K562 (cell line): ENCODE results near the gene DNASE2. TPM values are rescaled to one million over a fixed set of nuclear protein-coding genes. Genes with fewer than 3 reads are reported as not detected.

Source experiments
- ARHGAP35 ChIP-seq: fragments of 450-650 bp; IDR thresholded peaks from 2 replicates; pipeline ENCODE4 v1.6.1; 2018; ENCODE audit not compliant: partially characterized antibody
- ATF7 ChIP-seq: fragments of 450-650 bp; IDR thresholded peaks from 2 replicates; pipeline ENCODE4 v1.7.1; 2014; ENCODE audit warnings: mild to moderate bottlenecking, moderate library complexity
- CAMTA2 ChIP-seq: fragments of 250-450 bp; sonication (Bioruptor Pico); conservative IDR thresholded peaks from 2 replicates; pipeline ENCODE4 v1.5.1; 2022
- E2F5 ChIP-seq: sonication (generic); formaldehyde crosslinking; IDR thresholded peaks from 2 replicates; pipeline ENCODE4 v1.8.0; 2022; ENCODE audit warnings: mild to moderate bottlenecking, missing genetic modification reagents
- ELK1 ChIP-seq: sonication (generic); formaldehyde crosslinking; IDR thresholded peaks from 2 replicates; pipeline ENCODE4 v1.8.1; 2022; ENCODE audit warnings: missing genetic modification reagents
- ELK3 ChIP-seq: fragments of 450-650 bp; formaldehyde crosslinking; IDR thresholded peaks from 2 replicates; pipeline ENCODE4 v1.4.0; 2020; ENCODE audit warnings: mild to moderate bottlenecking
- NEUROD1 ChIP-seq: fragments of 150-350 bp; IDR thresholded peaks from 2 replicates; pipeline ENCODE4 v1.6.1; 2014; ENCODE audit warnings: borderline replicate concordance, low read length, low read depth; ENCODE audit not compliant: partially characterized antibody
- PHF8 ChIP-seq: fragments of 200-600 bp; sonication (generic); IDR thresholded peaks from 2 replicates; pipeline ENCODE4 v1.6.1; 2012; ENCODE audit warnings: mixed run types, mild to moderate bottlenecking, inconsistent platforms, low read length, moderate library complexity, borderline replicate concordance
- PHTF2 ChIP-seq: fragments of 250-450 bp; sonication (Bioruptor Pico); IDR thresholded peaks from 2 replicates; pipeline ENCODE4 v1.5.0; 2021; ENCODE audit warnings: mild to moderate bottlenecking
- POLR2A ChIP-seq: fragments of 450-650 bp; conservative IDR thresholded peaks from 2 replicates; pipeline ENCODE4 v1.6.1; 2016
- POLR3G ChIP-seq: IDR thresholded peaks from 2 replicates; pipeline ENCODE4 v1.6.1; 2011; ENCODE audit not compliant: insufficient read length, insufficient replicate concordance; ENCODE audit errors: extremely low read depth
- RFX7 ChIP-seq: fragments of 250-450 bp; sonication (Bioruptor Pico); IDR thresholded peaks from 2 replicates; pipeline ENCODE4 v1.5.1; 2021; ENCODE audit warnings: mild to moderate bottlenecking
- TAF15 ChIP-seq: fragments of 200-400 bp; formaldehyde crosslinking; IDR thresholded peaks from 2 replicates; pipeline ENCODE4 v1.6.1; 2017; ENCODE audit warnings: mild to moderate bottlenecking, low read depth, low read length, moderate library complexity
- ZBTB17 ChIP-seq: fragments of 450-650 bp; formaldehyde crosslinking; IDR thresholded peaks from 2 replicates; pipeline ENCODE4 v1.4.0; 2020; ENCODE audit warnings: mild to moderate bottlenecking
- ZNF134 ChIP-seq: fragments of 250-450 bp; sonication (Bioruptor Pico); conservative IDR thresholded peaks from 2 replicates; pipeline ENCODE4 v1.4.0; 2020
- ZNF282 ChIP-seq: sonication (generic); formaldehyde crosslinking; IDR thresholded peaks from 2 replicates; pipeline ENCODE4 v1.8.1; 2023; ENCODE audit warnings: missing genetic modification reagents
- ZNF639 ChIP-seq, 2 experiments: fragments of 200-800 bp in 1 of 2; sonication (Bioruptor generic) in 1 of 2; sonication (generic) in 1 of 2; formaldehyde crosslinking in 1 of 2; IDR thresholded peaks in 1 of 2; conservative IDR thresholded peaks in 1 of 2; 2 replicates each; pipeline versions ENCODE4 v1.5.0 to v1.6.1; 2016 to 2020; ENCODE audit warnings: missing compliant biosample characterization in 1 of 2, missing genetic modification characterization in 1 of 2, missing genetic modification reagents in 1 of 2
- polyA plus RNA-seq, 8 experiments: library from polyadenylated mRNA; depleted of rRNA in 4 of 8; stranded (reverse) in 5 of 8; unstranded in 3 of 8; fragments of >200 nt; fragmentation: Nextera tagmentation in 2 of 8; fragmentation: Illumina TruSeq in 1 of 8; extraction: Ambion mirVana in 2 of 8; extraction: Trizol in 1 of 8; gene quantifications; 2 replicates each; pipeline versions ENCODE4 v1.2.1 to v1.2.3, GENCODE V29; 2011 to 2014; ENCODE audit warnings: inconsistent platforms in 1 of 8, missing spikeins in 1 of 8
- total RNA-seq, 7 experiments: library from RNA; depleted of rRNA in 6 of 7; stranded (reverse); fragments of >200 nt in 6 of 7; fragmentation: Illumina TruSeq in 2 of 7; extraction: Trizol in 2 of 7; gene quantifications; 2 replicates each; pipeline versions ENCODE4 v1.2.1 to v1.2.3, GENCODE V29; 2011 to 2021; ENCODE audit warnings: low replicate concordance in 1 of 7

The DNASE2 gene
- total and polyA plus RNA-seq, 9 of the 15 experiments (the other 6 are each of a cell fraction or from before 2014, with no cell fraction given) = 4.4 to 27.0 (median 20.2) TPM

GRCh38 chr19:12881172-12881808 is at the start of gene DNASE2 (continued):
- TF ChIP-seq ELK3 (CRISPR knock-in tag) = no peak
- 0 out of 2 replicates have a peak, but pooled peaks have one; percentile 45 for TF ChIP-seq TAF15
- TF ChIP-seq POLR2A = peak; percentile 79
- TF ChIP-seq ZNF282 = no peak
- no peak for TF ChIP-seq POLR3G
- TF ChIP-seq ELK1 (CRISPR knock-in tag) = no peak
- no peak for TF ChIP-seq CAMTA2
- TF ChIP-seq E2F5 (CRISPR knock-in tag) = no peak
- TF ChIP-seq RFX7 (CRISPR knock-in tag) = no peak
- TF ChIP-seq ZNF639 (CRISPR knock-in tag; conservative IDR thresholded peaks at IDR 0.05 in 1 of 2, IDR thresholded peaks at IDR 0.05 in 1 of 2) = peak in 1 of 2 experiments; percentile 72; a peak in 2 of 4 replicates
- no peak for TF ChIP-seq ZNF134
- TF ChIP-seq PHF8 = peak; percentile 87; the same call in 1 of the 2 replicates
- peak; percentile 69 for TF ChIP-seq ATF7
- no peak for TF ChIP-seq NEUROD1
- no peak for TF ChIP-seq ARHGAP35
- 0 out of 2 replicates have a peak, but pooled peaks have one; percentile 49 for TF ChIP-seq ZBTB17 (CRISPR knock-in tag)
- TF ChIP-seq PHTF2 (CRISPR knock-in tag) = no peak
